Prostate gland (tissue), 2 donors: ENCODE data around the gene MOG. TPM values are rescaled to one million over a fixed set of nuclear protein-coding genes. Genes with fewer than 3 reads are reported as not detected.

Source experiments
- DNase-seq: peaks from one replicate; pipeline ENCODE4 v3.0.0-alpha.2; 2019; ENCODE audit warnings: low spot score
- H3K27ac ChIP-seq, 2 donors: fragments of 200-600 bp; sonication (generic); 2 replicates each; pipeline ENCODE4 v1.5.1; 2017 to 2019
- H3K27me3 ChIP-seq: fragments of 200-600 bp; sonication (generic); replicated peaks from 2 replicates; pipeline ENCODE4 v1.5.1; 2019; ENCODE audit not compliant: insufficient read depth
- H3K36me3 ChIP-seq, 2 donors: fragments of 200-600 bp; sonication (generic); 1 replicate in 1 of 2; 2 replicates in 1 of 2; pipeline versions ENCODE4 v1.5.1 to v1.8.1; 2017 to 2019
- H3K4me1 ChIP-seq: fragments of 200-600 bp; sonication (generic); replicated peaks from 2 replicates; pipeline ENCODE4 v1.5.1; 2019
- H3K4me3 ChIP-seq, 2 donors: fragments of 200-600 bp; sonication (generic); 2 replicates each; pipeline ENCODE4 v1.5.1; 2017 to 2019
- H3K9me3 ChIP-seq: fragments of 200-600 bp; sonication (generic); 2 replicates; pipeline ENCODE4 v1.5.1; 2017
- POLR2A ChIP-seq: fragments of 450-650 bp; IDR thresholded peaks from one replicate; pipeline ENCODE4 v1.6.1; 2016; ENCODE audit warnings: antibody characterized with exemption, mild to moderate bottlenecking
- POLR2AphosphoS5 ChIP-seq: sonication (generic); formaldehyde crosslinking; IDR thresholded peaks from one replicate; pipeline ENCODE4 v1.6.1; 2017; ENCODE audit warnings: antibody characterized with exemption
- WGBS: methylation state at CpG from one replicate; pipeline ENCODE4 v1.1.5; 2018; 5-methylcytosine and 5-hydroxymethylcytosine counted together
- intact Hi-C: fragments of 100-400 bp; cut with DNase I; formaldehyde crosslinking; loops from one replicate; pipeline ENCODE4 v1.14.2; 2022
- total RNA-seq, 2 donors: library from RNA; depleted of rRNA; stranded (reverse); fragments of >200 nt; gene quantifications; one replicate each; pipeline ENCODE4 v1.1.0, GENCODE V29; 2016
- TF ChIP-seq, protein P1 (sequence below), 4 experiments: fragments of 200-600 bp in 2 of 4; fragments of 450-650 bp in 2 of 4; sonication (generic) in 2 of 4; IDR thresholded peaks; 1 replicate in 3 of 4; 2 replicates in 1 of 4; pipeline ENCODE4 v1.5.1; 2016 to 2019; ENCODE audit warnings: antibody characterized with exemption in 4 of 4, mild to moderate bottlenecking in 2 of 4, moderate library complexity in 2 of 4

The MOG gene
- total RNA-seq, 2 donors from 2014 or later, result not detected

- WGBS, result 76% methylated on average over 13 of the region's 13 CpGs
- H3K36me3 ChIP-seq, result no peaks in the 10 kb centered on the region
- no peak overlapping the region for H3K27ac ChIP-seq
- H3K4me1 ChIP-seq, result no peaks in the 10 kb centered on the region
- intact Hi-C loops, result no loop called here
- TF ChIP-seq, protein P1, sequence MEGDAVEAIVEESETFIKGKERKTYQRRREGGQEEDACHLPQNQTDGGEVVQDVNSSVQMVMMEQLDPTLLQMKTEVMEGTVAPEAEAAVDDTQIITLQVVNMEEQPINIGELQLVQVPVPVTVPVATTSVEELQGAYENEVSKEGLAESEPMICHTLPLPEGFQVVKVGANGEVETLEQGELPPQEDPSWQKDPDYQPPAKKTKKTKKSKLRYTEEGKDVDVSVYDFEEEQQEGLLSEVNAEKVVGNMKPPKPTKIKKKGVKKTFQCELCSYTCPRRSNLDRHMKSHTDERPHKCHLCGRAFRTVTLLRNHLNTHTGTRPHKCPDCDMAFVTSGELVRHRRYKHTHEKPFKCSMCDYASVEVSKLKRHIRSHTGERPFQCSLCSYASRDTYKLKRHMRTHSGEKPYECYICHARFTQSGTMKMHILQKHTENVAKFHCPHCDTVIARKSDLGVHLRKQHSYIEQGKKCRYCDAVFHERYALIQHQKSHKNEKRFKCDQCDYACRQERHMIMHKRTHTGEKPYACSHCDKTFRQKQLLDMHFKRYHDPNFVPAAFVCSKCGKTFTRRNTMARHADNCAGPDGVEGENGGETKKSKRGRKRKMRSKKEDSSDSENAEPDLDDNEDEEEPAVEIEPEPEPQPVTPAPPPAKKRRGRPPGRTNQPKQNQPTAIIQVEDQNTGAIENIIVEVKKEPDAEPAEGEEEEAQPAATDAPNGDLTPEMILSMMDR (IDR thresholded peaks at IDR 0.05), result no peak
- TF ChIP-seq POLR2AphosphoS5, result no peak
- TF ChIP-seq POLR2A, result no peak
- H3K9me3 ChIP-seq, result no peaks in the 10 kb centered on the region
- H3K4me3 ChIP-seq, result no peak overlapping the region
- H3K27me3 ChIP-seq, result no peaks in the 10 kb centered on the region
- DNase-seq, result no peak
Measured at GRCh38 chr6:29679962-29680361, 23.1 kb downstream of the MOG start.

- Histone ChIP-seq H3K9me3 (no peaks in the 10 kb centered on the region), H3K27ac (no peak overlapping the region), H3K36me3 (no peaks in the 10 kb centered on the region), H3K4me3 (no peak overlapping the region), H3K27me3 (no peaks in the 10 kb centered on the region), H3K4me1 (no peaks in the 10 kb centered on the region)
- WGBS, result 84% methylated on average over 24 of the region's 24 CpGs
- DNase-seq, result no peak
- TF ChIP-seq, protein P1 (IDR thresholded peaks at IDR 0.05), result no peak
- TF ChIP-seq POLR2AphosphoS5 (no peak), POLR2A (no peak)
- intact Hi-C loops, result no loop called here
Measured at GRCh38 chr6:29680416-29680815, 23.5 kb downstream of the MOG start.

DNA sequence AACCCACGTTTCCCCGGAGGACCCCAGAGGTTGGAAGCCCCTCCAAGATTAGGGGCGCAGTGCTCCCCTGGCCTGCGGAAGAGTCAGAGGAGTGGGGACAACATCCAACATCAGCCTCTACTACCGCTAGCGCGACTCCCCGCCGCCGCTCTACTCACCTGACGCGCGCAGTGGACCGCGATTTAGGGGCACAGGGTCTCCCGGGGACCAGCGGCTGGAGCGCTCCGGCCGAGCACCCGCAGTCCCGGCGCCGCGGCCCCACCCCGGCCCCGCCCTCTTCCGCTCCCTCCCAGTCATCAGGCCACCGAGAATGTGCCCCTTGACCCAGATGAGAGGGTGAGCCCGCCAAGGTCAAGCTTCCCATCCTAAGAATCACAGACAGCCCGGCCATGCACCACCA is 24.0 kb downstream of the MOG start, which contains the start of gene ZFP57:
Gene ZFP57, minus strand, starts transcription at position 249 of the 400 bp plus-strand sequence. CDS start 4,149 bp downstream, outside the sequence.
- no peaks in the 10 kb centered on the region for H3K9me3 ChIP-seq
- intact Hi-C loops, result no loop called here
- WGBS, result 61% methylated on average over 31 of the region's 31 CpGs
- no peak for TF ChIP-seq POLR2AphosphoS5
- TF ChIP-seq, protein P1 (IDR thresholded peaks at IDR 0.05), result no peak
- no peak for TF ChIP-seq POLR2A
- H3K4me3 ChIP-seq, result no peak within 1 kb of the TSS
- H3K36me3 ChIP-seq, result no peaks in the 10 kb centered on the region
- H3K27me3 ChIP-seq, result no peaks in the 10 kb centered on the region
- no peak for DNase-seq
- H3K27ac ChIP-seq, result no peak within 1 kb of the TSS
- no peaks in the 10 kb centered on the region for H3K4me1 ChIP-seq

DNA sequence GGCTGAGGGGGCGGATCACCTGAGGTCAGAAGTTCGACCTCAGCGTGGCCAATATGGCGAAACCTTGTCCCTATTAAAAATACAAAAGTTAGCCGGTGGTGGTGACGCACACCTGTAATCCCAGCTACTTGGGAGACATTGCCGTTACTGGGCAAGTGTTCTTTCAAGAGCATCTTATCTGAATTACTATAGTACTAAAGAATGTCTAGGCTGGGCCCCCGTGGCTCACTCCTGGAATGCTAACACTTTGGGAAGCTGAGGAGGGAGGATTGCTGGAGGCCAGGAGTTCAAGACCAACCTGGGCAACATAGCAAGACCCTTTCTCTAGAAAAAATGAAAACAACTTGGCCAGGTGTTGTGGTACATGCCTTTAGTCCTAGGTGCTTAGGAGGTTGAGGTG is 24.9 kb downstream of the MOG start:
- Histone ChIP-seq H3K4me3 (no peak overlapping the region), H3K9me3 (no peaks in the 10 kb centered on the region), H3K36me3 (no peaks in the 10 kb centered on the region), H3K27me3 (no peaks in the 10 kb centered on the region), H3K27ac (no peak overlapping the region), H3K4me1 (no peaks in the 10 kb centered on the region)
- intact Hi-C loops, result no loop called here
- WGBS, result 87% methylated on average over 8 of the region's 8 CpGs
- DNase-seq, result no peak
- TF ChIP-seq, protein P1 (IDR thresholded peaks at IDR 0.05), result no peak
- TF ChIP-seq POLR2AphosphoS5, result no peak
- TF ChIP-seq POLR2A, result no peak

GRCh38 chr6:29685718-29686326 is 28.9 kb downstream of the MOG start:
- intact Hi-C loops, result no loop called here
- H3K4me1 ChIP-seq, result no peaks in the 10 kb centered on the region
- H3K36me3 ChIP-seq, result no peaks in the 10 kb centered on the region
- no peaks in the 10 kb centered on the region for H3K9me3 ChIP-seq
- no peak overlapping the region for H3K4me3 ChIP-seq
- DNase-seq, result no peak
- no peak overlapping the region for H3K27ac ChIP-seq
- 76% methylated on average over 15 of the region's 15 CpGs for WGBS
- TF ChIP-seq POLR2AphosphoS5, result no peak
- TF ChIP-seq POLR2A, result no peak
- TF ChIP-seq, protein P1 (IDR thresholded peaks at IDR 0.05), result no peak
- H3K27me3 ChIP-seq, result no peaks in the 10 kb centered on the region
